ENCODE results near the gene NAALADL2.

- TF ChIP-seq POLR2A (IDR thresholded peaks at IDR 0.05; ENCODE audit: low read length) (no peak), GATA1 (IDR thresholded peaks at IDR 0.05; ENCODE audit: low read depth, low read length) (no peak)
Observed at GRCh38 chr3:174884776-174885568, 25.8 kb downstream of the NAALADL2 start.

Measured in erythroblast (primary cell).